HG03139 (cell line): ENCODE measurements around the gene FHIT.
A peak's percentile ranks its signal among the peaks of the same experiment; 100 is the strongest.
"Not testable (repeated sequence)": the region's sequence is repeated elsewhere in the genome, so short reads cannot be mapped to it uniquely, and the experiment has no call there.

Experiments used
- ATAC-seq: cut with Tn5 transposase; IDR thresholded peaks from one replicate; pipeline ENCODE4 v1.9.1; 2021; ENCODE audit not compliant: unreplicated experiment

FHIT gene

DNA sequence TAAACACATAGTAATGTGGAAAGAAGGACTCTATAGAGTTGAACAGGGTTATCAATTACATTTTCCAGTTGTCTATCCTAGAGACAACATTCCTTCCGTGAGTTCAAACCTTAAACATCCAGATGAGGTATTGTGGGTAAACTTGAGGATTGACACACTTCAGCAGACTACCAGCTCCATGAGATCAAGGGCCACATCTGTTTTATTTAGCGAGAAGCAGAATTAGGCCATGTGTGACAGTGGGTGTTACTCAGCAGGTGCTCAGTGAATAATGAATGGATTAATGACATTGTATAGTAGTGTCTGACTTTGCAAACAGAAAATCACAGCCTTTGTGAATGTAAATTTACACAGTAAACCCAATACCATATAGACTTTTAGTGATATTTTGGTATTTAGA lies 1260.3 kb downstream of the FHIT start:
- no peak for ATAC-seq

DNA sequence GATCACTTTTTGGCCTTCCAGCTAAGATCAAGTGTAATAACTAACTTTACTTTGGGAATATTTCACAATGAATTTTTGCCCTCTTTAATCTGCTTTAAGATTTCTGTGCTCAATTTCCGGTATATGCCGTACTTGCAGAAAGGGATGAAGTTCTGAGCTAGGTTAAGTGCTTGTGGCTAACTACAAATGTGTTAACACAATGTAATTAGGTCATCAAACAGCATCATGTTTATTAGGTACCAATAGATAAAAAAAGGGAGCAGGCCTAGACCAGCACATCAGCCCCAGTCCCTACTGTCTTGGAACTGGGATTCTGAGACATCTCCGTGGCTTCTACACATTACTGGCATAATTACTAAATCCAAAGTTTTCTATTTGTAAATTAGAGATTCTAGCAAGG lies 1268.7 kb downstream of the FHIT start:
- ATAC-seq: no peak

DNA sequence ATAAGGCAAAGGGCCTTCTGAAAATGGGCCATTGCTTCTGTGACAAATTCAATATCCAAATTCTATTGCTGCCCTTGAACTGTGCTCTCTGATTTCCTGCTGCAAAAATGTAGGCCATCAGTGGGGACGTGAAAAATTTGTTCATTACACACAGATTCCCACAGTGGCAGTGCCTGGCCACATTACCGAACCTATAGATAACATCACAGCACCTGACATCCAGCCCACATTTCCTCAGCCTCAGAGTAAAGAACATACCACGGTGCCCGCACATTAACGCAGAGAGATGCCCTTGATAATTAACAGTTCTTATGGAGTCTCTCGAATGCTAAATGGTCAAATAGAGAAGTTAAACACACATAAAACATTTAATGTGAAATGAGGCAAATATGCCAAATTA lies 1269.9 kb downstream of the FHIT start:
- ATAC-seq: no peak

DNA sequence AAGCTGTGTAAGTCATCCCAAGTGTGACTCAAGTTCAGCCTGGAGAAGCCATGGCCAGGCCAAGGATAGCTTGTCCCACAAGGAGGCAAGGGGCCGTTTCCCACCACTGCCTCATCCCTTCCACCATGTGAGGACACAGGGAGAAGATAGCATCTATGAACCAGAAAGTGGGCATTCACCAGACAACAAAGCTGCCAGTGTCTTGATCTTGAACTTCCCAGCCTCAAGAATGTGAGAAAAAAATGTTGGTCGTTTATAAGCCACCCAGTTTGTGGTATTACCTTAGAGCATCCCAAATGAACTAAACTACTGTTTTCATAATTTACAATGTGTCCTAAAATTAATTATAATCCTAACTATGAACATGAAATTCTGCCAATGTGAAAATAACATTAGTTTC lies 1270.7 kb downstream of the FHIT start:
- ATAC-seq: no peak

DNA sequence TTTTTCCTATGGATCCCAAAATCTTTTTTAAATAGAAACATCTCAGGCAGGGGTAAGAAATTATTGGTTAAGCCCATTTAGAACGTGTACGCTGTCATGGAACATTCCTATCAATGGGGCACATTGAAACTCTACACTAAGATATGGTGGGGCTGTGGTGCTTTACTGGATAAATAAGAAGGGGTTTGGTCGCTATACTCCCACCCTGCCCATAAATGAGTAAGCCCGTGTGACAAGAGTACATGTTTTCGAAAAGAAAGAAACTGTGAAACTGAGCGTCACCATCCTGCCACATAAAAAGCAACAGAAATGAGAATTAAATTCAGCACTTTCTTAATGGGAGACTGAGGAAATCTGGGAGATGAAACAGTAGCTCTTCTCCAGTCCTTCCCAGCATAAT lies 1271.7 kb downstream of the FHIT start:
- ATAC-seq: no peak

DNA sequence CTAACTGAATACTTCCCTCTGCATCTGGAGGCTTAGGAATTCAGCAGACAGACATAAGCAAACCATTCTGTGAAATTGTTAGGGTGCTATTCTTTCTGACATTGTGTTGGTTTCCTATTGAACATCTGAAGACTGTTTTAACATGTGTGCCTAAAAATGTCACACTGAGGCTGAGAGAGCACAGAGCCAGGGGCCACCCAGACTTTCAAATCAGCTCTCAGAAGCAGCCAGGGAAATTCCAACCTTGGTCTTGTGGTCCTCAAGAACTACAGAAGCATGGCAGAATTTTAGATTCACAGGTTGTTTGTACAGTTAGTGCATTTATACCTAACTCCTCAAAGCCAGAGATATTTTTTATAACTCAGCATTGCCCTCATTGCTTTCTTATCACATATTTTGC lies 1272.3 kb downstream of the FHIT start:
- ATAC-seq: peak; percentile 52

DNA sequence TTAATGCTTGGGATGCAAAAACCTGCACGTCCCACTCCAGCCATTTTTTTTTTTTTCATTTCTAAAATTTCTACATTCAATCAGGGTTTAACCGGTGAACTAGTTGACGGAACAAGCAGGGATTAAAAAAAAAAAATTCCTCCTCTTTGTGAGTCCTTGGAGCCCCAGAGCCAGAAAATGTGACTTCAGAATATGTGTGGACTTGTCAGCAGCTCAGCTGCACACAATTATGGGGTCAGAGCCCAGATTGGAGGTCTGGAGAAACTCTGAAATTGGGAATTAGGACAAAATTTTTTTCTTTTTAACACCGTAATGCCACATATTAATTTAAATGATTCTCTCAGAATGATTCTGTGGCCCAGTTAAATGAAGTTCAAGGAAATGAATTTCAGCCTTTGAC lies 1280.5 kb downstream of the FHIT start:
- ATAC-seq: no peak

DNA sequence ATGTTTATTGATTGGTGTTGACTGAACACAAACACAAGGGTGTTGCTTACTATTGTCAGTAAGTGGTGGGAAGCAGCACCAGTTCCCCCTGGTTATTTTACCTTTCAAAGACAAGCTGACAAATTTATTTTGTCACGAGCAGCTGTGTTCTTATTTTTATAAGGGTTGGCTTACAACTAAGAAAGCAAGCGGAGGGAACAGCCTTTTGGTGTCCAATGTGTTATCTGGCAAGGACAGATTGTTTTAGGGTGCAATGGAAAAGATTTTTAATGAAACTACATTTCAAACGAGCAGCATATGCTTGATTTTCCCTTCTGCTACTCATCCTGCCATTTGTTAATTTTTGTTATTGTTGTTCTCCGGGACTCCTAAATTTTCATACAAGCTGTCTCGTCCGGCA lies 1280.9 kb downstream of the FHIT start:
- no peak for ATAC-seq

DNA sequence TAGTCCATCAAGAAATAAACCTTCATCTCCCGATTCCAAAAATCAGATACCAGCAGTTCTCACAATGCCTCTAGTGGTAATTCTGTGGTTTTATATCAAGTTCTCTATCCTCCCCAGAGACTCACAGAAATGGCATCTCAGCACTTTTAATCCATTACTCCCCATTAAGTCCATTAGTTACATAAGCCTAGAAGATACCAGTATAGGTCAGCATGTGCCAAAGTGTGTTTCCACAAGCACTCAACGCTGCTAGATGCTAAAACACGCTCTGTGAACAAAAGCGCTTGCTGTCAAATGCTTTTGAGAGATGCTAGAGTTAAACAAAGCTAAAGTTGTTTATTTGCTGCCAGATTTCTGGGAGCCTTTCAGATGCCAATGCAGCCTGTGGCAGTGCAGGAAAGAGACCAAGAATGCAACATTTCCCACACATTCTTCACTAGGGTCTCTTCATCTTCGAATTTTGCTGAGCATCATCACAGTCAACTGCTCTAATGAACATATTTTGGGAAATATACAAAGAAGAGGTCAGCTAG lies 1282.7 kb downstream of the FHIT start:
- ATAC-seq: no peak

DNA sequence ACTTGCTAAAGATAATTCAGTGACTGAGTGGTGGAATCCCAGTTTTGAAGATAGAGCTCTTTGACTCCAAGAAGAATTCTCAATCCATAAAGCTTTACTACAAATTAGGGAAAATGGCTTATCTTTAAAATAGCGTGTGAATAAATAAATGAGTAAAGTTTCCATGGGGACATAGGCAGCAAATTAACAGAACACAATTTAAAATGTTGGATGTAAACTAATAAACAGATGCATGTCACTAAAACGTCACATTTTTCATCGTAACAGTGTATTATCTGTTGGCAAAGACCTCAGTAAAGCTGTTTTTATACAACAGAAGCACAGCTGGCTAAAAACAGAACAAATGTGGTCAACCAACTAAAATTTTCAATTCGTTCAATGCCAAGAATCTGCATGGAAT lies 1287.6 kb downstream of the FHIT start:
- no peak for ATAC-seq

DNA sequence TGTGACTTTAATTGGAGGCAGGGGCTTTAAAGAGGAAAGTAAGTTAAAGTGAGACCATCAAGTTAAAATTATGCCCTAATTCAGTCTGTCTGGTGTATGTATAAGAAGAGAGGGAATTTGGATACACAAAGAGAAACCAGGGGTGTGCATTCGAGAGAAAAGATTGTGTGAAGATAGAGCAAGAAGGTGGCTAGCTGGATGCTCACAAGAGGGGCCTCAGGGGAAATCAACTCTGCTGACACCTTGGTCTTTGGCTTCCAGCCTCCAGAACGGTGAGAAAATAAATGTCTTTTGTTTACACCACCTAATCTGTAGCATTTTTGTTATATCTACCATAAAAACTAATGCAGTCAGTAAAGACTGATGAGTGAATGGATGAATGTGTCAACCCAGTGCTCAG lies 1294.1 kb downstream of the FHIT start:
- ATAC-seq: no peak

DNA sequence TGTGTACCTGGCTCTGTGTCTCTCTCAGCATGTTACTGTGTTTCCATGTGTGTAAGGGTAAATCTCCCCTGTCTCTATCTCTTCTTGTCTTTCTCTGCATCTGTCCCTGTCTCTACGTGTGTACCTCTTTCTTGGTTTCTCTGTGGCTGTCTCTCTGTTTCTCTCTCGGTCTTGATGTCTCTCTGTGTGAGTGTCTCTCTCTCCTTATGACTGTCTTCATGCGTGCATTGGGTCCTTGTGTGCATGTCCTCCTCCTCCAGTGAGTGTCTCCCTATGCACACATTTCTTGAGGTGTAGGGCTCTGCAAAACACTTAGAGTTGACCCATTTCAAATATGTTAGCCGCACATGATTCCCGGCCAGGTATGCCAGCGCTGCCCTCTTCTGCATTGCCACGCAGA lies 1298.1 kb downstream of the FHIT start:
- ATAC-seq: no peak

DNA sequence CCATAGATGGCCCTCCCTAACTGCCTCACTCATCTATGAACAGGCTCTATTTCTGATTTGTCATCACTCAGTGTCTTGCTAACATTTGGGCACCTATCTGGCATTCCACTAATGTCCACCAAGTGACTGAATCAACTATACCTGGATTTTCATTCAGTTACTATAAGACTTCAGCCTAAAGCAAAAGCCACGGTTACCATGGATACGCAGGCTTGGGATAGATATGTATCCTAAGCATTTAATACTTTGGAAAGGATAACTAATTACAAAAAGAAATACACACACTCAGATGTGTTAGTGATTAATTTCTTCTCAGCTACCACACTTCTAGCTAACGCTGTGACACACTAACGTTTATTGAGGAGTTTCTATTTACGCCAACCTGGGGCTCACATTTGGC lies 1301.9 kb downstream of the FHIT start:
- no peak for ATAC-seq

DNA sequence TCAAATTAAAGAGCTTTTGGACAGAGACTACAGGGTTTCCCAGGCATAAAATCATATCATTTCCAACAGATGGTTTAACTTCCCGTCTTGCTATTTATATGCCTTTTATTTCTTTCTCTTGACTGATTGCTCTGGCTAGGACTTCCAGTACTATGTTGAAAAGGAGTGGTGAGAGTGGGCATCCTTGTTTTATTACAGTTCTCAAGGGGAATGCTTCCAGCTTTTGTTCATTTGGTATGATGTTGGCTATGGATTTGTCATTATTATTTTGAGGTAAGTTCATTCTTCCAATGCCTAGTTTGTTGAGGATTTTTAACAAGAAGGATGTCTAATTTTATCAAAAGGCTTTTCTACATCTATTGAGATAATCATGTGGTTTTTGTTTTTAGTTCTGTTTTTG lies 1304.9 kb downstream of the FHIT start:
- ATAC-seq: no peak

DNA sequence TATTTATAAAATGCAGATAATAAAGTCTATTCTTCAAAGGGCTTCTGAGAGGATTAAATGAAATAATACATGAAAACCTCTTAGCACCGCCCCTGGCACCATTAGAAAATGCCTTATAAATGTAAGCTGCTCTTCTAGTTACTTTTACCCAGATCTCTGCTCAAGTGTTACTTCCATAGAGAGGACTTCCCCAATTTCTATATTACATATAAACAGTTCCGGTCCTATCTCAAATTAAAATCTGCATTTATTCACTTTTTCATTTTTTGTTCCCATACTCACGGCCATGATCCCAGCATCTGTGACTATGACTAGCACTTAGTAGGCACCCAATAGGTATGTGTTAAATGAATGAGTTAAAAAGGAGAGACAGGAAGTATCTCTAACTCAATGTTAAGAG lies 1310.5 kb downstream of the FHIT start:
- no peak for ATAC-seq

DNA sequence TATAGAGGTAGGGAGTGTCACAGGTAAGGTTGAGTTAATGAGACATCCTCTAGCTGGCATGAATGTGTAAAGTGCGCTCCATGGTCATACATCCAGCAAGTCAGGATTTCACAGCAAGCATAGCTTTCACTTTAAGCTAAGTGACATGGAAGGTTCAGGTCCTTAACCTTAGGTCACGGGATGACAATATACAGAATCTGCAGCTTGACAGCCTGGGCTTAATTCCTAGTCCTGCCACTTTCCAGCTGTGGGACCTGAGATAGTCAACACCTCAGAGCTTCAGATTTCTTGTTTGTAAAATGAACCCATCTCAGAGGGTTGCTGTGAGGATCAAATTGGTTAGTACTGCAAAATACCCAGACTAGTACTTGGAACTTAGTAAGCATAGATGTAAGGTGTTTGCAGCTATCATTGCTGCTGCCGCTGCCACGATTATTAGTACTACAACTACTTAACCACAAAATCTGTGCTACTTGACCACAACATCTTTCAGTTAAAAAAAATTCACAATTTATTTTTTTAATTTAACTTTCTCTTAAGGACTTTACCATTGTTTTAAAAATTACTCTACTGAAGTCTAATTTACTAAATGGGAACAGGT lies 1311.3 kb downstream of the FHIT start:
- ATAC-seq: no peak

DNA sequence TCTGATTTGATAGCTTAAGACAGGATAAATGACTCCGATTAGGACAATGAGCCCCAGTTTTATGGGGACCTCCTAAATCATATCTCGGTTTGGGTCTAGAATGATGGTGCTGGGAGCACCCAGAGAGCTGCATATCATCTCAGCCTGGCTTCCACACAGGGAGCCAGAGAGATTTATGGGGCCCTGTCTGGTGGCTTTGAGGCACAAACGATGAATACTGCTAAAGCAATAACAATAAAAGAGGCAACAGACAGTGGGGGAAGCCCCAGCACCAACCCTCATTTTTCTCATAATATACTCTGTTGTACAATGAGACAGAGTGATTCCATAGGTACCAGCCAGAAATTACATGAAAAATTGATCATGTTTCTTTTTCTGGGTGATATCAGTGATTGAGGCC lies 1312.4 kb downstream of the FHIT start:
- ATAC-seq: no peak

DNA sequence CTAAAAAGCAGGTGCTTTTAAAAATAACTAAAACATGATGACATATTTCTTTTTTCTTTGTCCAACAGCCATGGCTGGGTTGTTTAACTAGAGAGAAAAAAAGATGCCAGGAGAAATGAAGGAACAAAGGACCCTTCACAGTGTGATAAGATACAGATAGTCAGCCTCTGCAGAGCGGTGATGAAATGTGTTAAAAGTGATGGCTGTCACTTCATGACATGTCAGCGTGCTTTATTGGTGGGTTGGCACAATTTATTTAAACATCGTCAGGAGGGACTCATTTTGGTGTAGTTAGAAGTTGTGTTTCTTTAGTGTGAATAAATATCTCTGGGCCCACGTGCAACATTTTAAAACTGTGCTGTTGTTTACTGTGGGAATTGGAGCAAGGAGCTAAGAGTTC lies 1314.1 kb downstream of the FHIT start:
- no peak for ATAC-seq

DNA sequence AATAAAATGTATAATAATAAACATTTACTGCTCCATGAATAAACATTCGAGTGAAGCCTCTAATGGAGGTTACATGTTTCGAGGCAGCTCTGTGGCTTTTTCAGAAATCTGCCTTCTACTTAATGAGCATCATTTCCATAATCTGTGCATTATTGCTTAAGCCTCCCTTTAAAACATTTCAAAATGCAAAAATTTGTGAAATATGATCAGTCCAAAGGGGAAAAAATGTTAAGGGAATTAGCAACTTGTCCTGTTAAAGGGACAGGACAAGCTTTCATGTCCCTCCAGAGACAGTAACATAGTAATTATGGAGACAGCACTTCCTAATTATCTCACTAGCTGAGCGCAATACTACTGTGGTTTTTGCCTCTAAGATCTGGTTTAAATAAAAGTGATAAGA lies 1314.8 kb downstream of the FHIT start:
- ATAC-seq: no peak

DNA sequence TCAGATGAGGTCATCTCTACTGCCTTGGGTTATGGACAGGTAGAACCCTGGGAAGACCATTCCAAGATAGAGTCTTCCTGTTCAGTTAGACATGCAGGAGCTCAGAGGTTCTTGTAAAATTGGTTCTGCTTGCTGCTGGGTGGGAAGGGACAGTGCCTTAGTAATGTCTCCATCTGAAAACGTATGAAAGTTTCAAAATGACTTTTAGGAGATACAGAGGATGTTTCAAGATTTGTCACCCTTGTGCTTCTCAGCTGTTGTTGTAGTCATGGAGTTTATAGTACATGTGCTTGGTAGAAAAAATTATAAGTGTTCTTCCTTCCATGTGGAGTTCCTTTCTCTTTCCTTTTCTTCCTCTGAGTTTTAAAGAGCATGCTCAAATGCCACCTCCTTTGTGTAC lies 1316.2 kb downstream of the FHIT start:
- ATAC-seq: peak; percentile 97

DNA sequence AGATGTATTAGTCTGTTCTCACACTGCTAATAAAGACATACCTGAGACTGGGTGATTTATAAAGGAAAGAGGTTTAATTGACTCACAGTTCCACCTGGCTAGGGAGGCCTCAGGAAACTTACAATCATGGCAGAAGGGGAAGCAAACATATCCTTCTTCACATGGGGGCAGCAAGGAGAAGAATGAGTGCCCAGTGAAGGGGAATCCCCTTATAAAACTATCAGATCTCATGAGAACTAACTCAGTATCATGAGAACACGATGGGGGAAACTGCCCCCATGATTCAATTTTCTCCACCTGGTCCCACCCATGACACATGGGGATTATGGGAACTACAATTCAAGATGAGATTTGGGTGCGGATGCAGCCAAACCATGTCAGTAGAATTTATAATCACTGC lies 1316.7 kb downstream of the FHIT start:
- not testable (repeated sequence) for ATAC-seq

DNA sequence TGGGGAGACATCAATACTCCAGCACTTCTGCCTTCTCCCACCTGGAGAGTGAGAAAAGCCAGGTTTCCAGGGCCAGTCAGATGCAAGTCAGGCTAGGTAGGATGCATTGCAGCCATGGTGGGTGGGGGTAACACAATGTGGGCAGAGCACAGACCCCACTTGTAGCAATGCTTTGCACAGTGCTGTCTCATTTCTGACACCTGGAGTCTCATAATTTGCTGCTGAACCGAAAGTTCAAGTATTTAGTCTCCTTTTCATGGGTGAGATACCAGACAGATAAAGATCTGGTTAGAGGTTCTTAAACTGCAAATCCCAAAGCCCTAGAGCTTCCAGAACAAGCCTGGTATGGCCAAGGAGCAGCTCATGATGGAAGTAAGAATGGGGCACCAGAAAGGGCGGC lies 1321.1 kb downstream of the FHIT start:
- ATAC-seq: no peak

DNA sequence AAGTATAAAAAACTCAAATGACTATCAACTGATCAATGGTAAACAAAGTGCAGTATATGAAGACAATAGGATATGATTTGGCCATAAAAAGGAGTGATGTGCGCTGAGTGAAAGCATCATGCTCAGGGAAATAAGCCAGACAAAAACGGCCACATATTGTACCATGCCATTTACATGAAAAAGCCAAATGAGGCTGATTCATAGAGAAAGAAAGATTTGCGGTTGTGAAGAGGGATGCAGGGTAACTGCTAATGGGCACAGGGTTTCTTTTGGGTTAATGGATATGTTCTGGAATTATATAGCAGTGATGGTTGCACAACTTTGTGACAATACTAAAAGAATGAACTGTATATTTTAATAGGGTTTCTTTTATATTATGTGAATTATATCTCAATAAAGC lies 1324.2 kb downstream of the FHIT start:
- ATAC-seq: no peak

DNA sequence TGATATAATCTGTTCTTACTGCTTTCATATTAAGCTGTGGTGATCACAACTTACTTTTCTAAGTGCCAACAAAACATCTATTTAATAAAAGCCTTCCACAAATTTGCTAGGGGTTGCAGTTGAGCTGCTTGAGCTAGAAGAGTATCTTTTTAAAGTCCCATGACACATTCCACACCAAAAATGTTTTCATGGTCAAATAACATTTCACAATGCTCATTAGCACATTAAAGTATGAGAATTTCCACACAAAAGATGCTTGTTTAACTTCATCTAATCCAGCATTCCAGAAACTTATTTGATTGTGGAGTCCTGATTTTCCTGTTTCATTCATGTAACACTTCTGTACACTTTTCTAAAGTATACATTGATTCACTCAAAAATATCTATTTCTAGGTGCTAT lies 1325.3 kb downstream of the FHIT start:
- ATAC-seq: no peak
